GM21529 (cell line): Measurements from ENCODE around the gene TCF3.

Experiments used
- ATAC-seq: cut with Tn5 transposase; IDR thresholded peaks from one replicate; pipeline ENCODE4 v1.9.1; 2021; ENCODE audit not compliant: unreplicated experiment

TCF3 gene

GRCh38 chr19:1631557-1632100, 20.8 kb downstream of the TCF3 start:
- no peak for ATAC-seq

- no peak for ATAC-seq
These were observed 21.6 kb downstream of the TCF3 start for GRCh38 chr19:1630811-1631210.

- ATAC-seq = no peak
These were observed 22.4 kb downstream of the TCF3 start for GRCh38 chr19:1630012-1630411.

GRCh38 chr19:1629256-1629808, 23.1 kb downstream of the TCF3 start:
- no peak for ATAC-seq

GRCh38 chr19:1627194-1627593, 25.2 kb downstream of the TCF3 start:
- ATAC-seq = no peak

GRCh38 chr19:1626417-1627010, 25.9 kb downstream of the TCF3 start:
- no peak for ATAC-seq

- no peak for ATAC-seq
These were observed 28.0 kb downstream of the TCF3 start for GRCh38 chr19:1624458-1624857.

GRCh38 chr19:1622541-1622940, 29.9 kb downstream of the TCF3 start:
- no peak for ATAC-seq

- ATAC-seq = no peak
These were observed 30.4 kb downstream of the TCF3 start for GRCh38 chr19:1622007-1622406.

GRCh38 chr19:1621574-1621973, 30.8 kb downstream of the TCF3 start:
- no peak for ATAC-seq

- ATAC-seq = no peak
These were observed 31.4 kb downstream of the TCF3 start for GRCh38 chr19:1621021-1621420.

- no peak for ATAC-seq
These were observed 31.9 kb downstream of the TCF3 start for GRCh38 chr19:1620502-1620901.

- no peak for ATAC-seq
These were observed 32.7 kb downstream of the TCF3 start for GRCh38 chr19:1619703-1620102.

- no peak for ATAC-seq
These were observed 33.3 kb downstream of the TCF3 start for GRCh38 chr19:1619094-1619439.

GRCh38 chr19:1618157-1619093, 34.0 kb downstream of the TCF3 start:
- no peak for ATAC-seq

GRCh38 chr19:1616875-1617274, 35.5 kb downstream of the TCF3 start:
- ATAC-seq = no peak

GRCh38 chr19:1616396-1616795, 36.0 kb downstream of the TCF3 start:
- no peak for ATAC-seq

GRCh38 chr19:1615156-1615765, 37.2 kb downstream of the TCF3 start:
- no peak for ATAC-seq

- no peak for ATAC-seq
These were observed 38.4 kb downstream of the TCF3 start for GRCh38 chr19:1613808-1614570.

GRCh38 chr19:1613146-1613545, 39.3 kb downstream of the TCF3 start:
- ATAC-seq = no peak
